Adrenal gland (tissue), 5 donors: Measurements from ENCODE around the gene PSMD2.

ENCODE experiments used
- CTCF ChIP-seq, 6 experiments: fragments of 450-650 bp in 4 of 6; fragments of 200-600 bp in 2 of 6; sonication (generic) in 1 of 6; IDR thresholded peaks; 1 replicate in 5 of 6; 2 replicates in 1 of 6; pipeline versions ENCODE4 v1.5.1 to v1.8.0; 2016 to 2021; ENCODE audit warnings: antibody characterized with exemption in 6 of 6, mild to moderate bottlenecking in 2 of 6, moderate library complexity in 1 of 6
- POLR2A ChIP-seq, 2 donors: fragments of 450-650 bp; IDR thresholded peaks; one replicate each; pipeline ENCODE4 v1.6.1; 2017; ENCODE audit warnings: antibody characterized with exemption in 2 of 2, mild to moderate bottlenecking in 2 of 2, moderate library complexity in 1 of 2
- donor health status: DM: no; HTN: no; CAD: no.

- TF ChIP-seq POLR2A (IDR thresholded peaks at IDR 0.05) (no peak), CTCF (IDR thresholded peaks at IDR 0.05) (no peak)
These were observed 39.6 kb upstream of the PSMD2 start for GRCh38 chr3:184259396-184259877.
